HG03378 (cell line): ENCODE data around the gene ST8SIA1.

Experiments used
- ATAC-seq: cut with Tn5 transposase; IDR thresholded peaks from one replicate; pipeline ENCODE4 v1.9.1; 2021; ENCODE audit warnings: mild to moderate bottlenecking, moderate library complexity; ENCODE audit not compliant: unreplicated experiment

Gene ST8SIA1

GRCh38 chr12:22285846-22286245 is 48.7 kb downstream of the ST8SIA1 start:
- no peak for ATAC-seq

GRCh38 chr12:22284871-22285270 is 49.6 kb downstream of the ST8SIA1 start:
- ATAC-seq: no peak

GRCh38 chr12:22283508-22283907 is 51.0 kb downstream of the ST8SIA1 start:
- no peak for ATAC-seq

- ATAC-seq: no peak
These were observed 51.5 kb downstream of the ST8SIA1 start for GRCh38 chr12:22283006-22283506.

- no peak for ATAC-seq
These were observed 52.2 kb downstream of the ST8SIA1 start for GRCh38 chr12:22282283-22282682.

- ATAC-seq: no peak
These were observed 57.6 kb downstream of the ST8SIA1 start for GRCh38 chr12:22276867-22277266.

GRCh38 chr12:22276313-22276712 is 58.2 kb downstream of the ST8SIA1 start:
- ATAC-seq: no peak

- ATAC-seq: no peak
These were observed 58.7 kb downstream of the ST8SIA1 start for GRCh38 chr12:22275843-22276242.

GRCh38 chr12:22272335-22273151 is 62.0 kb downstream of the ST8SIA1 start:
- ATAC-seq: no peak

GRCh38 chr12:22271023-22271422 is 63.5 kb downstream of the ST8SIA1 start:
- ATAC-seq: no peak

GRCh38 chr12:22268973-22269372 is 65.5 kb downstream of the ST8SIA1 start:
- no peak for ATAC-seq

- ATAC-seq: no peak
These were observed 66.1 kb downstream of the ST8SIA1 start for GRCh38 chr12:22268406-22268805.

GRCh38 chr12:22266101-22266500 is 68.4 kb downstream of the ST8SIA1 start:
- no peak for ATAC-seq

- ATAC-seq: no peak
These were observed 70.1 kb downstream of the ST8SIA1 start for GRCh38 chr12:22264380-22264779.

GRCh38 chr12:22262309-22262708 is 72.2 kb downstream of the ST8SIA1 start:
- ATAC-seq: no peak

- ATAC-seq: no peak
These were observed 77.4 kb downstream of the ST8SIA1 start for GRCh38 chr12:22257100-22257499.

- no peak for ATAC-seq
These were observed 77.9 kb downstream of the ST8SIA1 start for GRCh38 chr12:22256605-22257004.

- ATAC-seq: no peak
These were observed 78.5 kb downstream of the ST8SIA1 start for GRCh38 chr12:22256041-22256441.

- ATAC-seq: no peak
These were observed 79.4 kb downstream of the ST8SIA1 start for GRCh38 chr12:22255097-22255496.

GRCh38 chr12:22254478-22254877 is 80.0 kb downstream of the ST8SIA1 start:
- ATAC-seq: no peak

- ATAC-seq: no peak
These were observed 82.5 kb downstream of the ST8SIA1 start for GRCh38 chr12:22252057-22252456.

GRCh38 chr12:22250762-22251161 is 83.7 kb downstream of the ST8SIA1 start:
- ATAC-seq: no peak
